Prostate gland (tissue), 2 donors: ENCODE data around the gene GPATCH2L. TPM values are rescaled to one million over a fixed set of nuclear protein-coding genes. Genes with fewer than 3 reads are reported as not detected.

Experiments
- DNase-seq: peaks from one replicate; pipeline ENCODE4 v3.0.0-alpha.2; 2019; ENCODE audit warnings: low spot score
- H3K27ac ChIP-seq, 2 donors: fragments of 200-600 bp; sonication (generic); 2 replicates each; pipeline ENCODE4 v1.5.1; 2017 to 2019
- H3K27me3 ChIP-seq: fragments of 200-600 bp; sonication (generic); replicated peaks from 2 replicates; pipeline ENCODE4 v1.5.1; 2019; ENCODE audit not compliant: insufficient read depth
- H3K36me3 ChIP-seq, 2 donors: fragments of 200-600 bp; sonication (generic); 1 replicate in 1 of 2; 2 replicates in 1 of 2; pipeline versions ENCODE4 v1.5.1 to v1.8.1; 2017 to 2019
- H3K4me1 ChIP-seq: fragments of 200-600 bp; sonication (generic); replicated peaks from 2 replicates; pipeline ENCODE4 v1.5.1; 2019
- H3K4me3 ChIP-seq, 2 donors: fragments of 200-600 bp; sonication (generic); 2 replicates each; pipeline ENCODE4 v1.5.1; 2017 to 2019
- H3K9me3 ChIP-seq: fragments of 200-600 bp; sonication (generic); 2 replicates; pipeline ENCODE4 v1.5.1; 2017
- CTCF ChIP-seq, 4 experiments: fragments of 200-600 bp in 2 of 4; fragments of 450-650 bp in 2 of 4; sonication (generic) in 2 of 4; IDR thresholded peaks; 1 replicate in 3 of 4; 2 replicates in 1 of 4; pipeline ENCODE4 v1.5.1; 2016 to 2019; ENCODE audit warnings: antibody characterized with exemption in 4 of 4, mild to moderate bottlenecking in 2 of 4, moderate library complexity in 2 of 4
- POLR2A ChIP-seq: fragments of 450-650 bp; IDR thresholded peaks from one replicate; pipeline ENCODE4 v1.6.1; 2016; ENCODE audit warnings: antibody characterized with exemption, mild to moderate bottlenecking
- POLR2AphosphoS5 ChIP-seq: sonication (generic); formaldehyde crosslinking; IDR thresholded peaks from one replicate; pipeline ENCODE4 v1.6.1; 2017; ENCODE audit warnings: antibody characterized with exemption
- whole genome bisulfite sequencing: methylation state at CpG from one replicate; pipeline ENCODE4 v1.1.5; 2018; 5-methylcytosine and 5-hydroxymethylcytosine counted together
- intact Hi-C: fragments of 100-400 bp; cut with DNase I; formaldehyde crosslinking; loops from one replicate; pipeline ENCODE4 v1.14.2; 2022
- total RNA-seq, 2 donors: library from RNA; depleted of rRNA; stranded (reverse); fragments of >200 nt; gene quantifications; one replicate each; pipeline ENCODE4 v1.1.0, GENCODE V29; 2016

The GPATCH2L gene
- total RNA-seq, 2 donors from 2014 or later = 39.0 to 60.3 TPM

DNA sequence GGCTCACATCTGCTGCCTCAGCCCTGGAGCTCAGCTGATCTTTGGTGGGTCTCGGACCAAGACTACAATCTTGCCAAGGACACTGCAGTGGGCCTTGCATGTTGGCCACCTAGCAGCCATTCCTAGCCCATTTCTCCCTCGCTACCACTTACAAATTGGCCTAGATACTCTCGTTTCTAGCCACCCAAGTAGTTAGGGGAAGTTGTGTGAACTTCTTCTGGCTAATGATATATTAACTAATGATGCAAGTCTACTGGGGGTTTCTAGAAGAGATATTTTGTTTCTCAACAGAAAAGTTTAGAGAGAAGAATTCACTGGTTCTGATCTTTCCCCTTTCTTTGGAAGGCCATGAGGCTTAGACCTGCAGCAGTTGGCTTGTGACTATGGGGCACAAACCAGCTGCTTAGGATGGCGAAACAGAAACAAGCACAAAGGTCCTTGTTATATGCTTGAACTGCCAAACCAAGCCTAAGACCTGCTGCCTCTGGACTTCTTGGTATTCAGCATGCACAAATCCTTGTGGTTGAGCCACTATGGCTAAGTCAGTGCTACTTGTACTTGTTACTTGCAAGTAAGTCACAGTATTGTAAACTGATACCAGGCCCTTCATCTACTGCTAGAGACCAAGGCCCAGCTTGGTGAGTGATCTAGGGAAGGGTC lies 30.5 kb upstream of the GPATCH2L start:
- Histone ChIP-seq H3K9me3 (no peaks in the 10 kb centered on the region), H3K4me3 (no peak overlapping the region), H3K27ac (no peak overlapping the region), H3K36me3 (no peaks in the 10 kb centered on the region), H3K27me3 (no peaks in the 10 kb centered on the region), H3K4me1 (no peaks in the 10 kb centered on the region)
- WGBS = 79% methylated on average over 4 of the region's 4 CpGs
- intact Hi-C loops = no loop called here
- no peak for DNase-seq
- no peak for TF ChIP-seq CTCF (IDR thresholded peaks at IDR 0.05)
- no peak for TF ChIP-seq POLR2A
- no peak for TF ChIP-seq POLR2AphosphoS5

GRCh38 chr14:76123426-76124225 lies 28.1 kb upstream of the GPATCH2L start:
- DNase-seq = no peak
- H3K4me3 ChIP-seq = no peak overlapping the region
- TF ChIP-seq POLR2AphosphoS5 (no peak), POLR2A (no peak)
- no peaks in the 10 kb centered on the region for H3K27me3 ChIP-seq
- intact Hi-C loops = no loop called here
- H3K27ac ChIP-seq = no peak overlapping the region
- H3K9me3 ChIP-seq = no peaks in the 10 kb centered on the region
- no peaks in the 10 kb centered on the region for H3K36me3 ChIP-seq
- WGBS = 75% methylated on average over 10 of the region's 10 CpGs
- H3K4me1 ChIP-seq = no peaks in the 10 kb centered on the region

DNA sequence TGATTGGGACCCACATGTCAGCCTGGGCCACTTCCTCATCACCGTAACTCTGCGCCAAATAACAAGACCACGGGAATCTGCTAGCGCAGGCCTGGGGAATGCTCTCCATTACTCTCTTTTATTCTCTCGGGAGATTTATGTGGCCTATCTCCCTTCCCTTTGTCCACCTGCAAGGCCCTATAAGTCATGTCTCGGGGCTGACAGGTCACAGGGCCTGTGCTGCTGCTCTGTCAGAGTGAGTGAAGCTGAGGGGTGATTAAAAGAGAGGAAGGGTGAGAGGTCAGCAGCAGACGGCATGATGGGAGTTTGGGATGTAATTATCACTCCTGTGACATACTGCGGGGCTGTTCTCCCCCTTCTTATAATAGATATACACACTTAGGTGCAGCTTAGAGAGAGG lies 26.2 kb upstream of the GPATCH2L start:
- TF ChIP-seq POLR2A = no peak
- no peak for TF ChIP-seq CTCF (IDR thresholded peaks at IDR 0.05)
- no peak for TF ChIP-seq POLR2AphosphoS5
- WGBS = 60% methylated on average over 8 of the region's 8 CpGs
- DNase-seq = no peak
- H3K4me3 ChIP-seq = no peak overlapping the region
- no peaks in the 10 kb centered on the region for H3K4me1 ChIP-seq
- intact Hi-C loops = no loop called here
- H3K36me3 ChIP-seq = no peaks in the 10 kb centered on the region
- no peaks in the 10 kb centered on the region for H3K27me3 ChIP-seq
- no peaks in the 10 kb centered on the region for H3K9me3 ChIP-seq
- H3K27ac ChIP-seq = no peak overlapping the region

DNA sequence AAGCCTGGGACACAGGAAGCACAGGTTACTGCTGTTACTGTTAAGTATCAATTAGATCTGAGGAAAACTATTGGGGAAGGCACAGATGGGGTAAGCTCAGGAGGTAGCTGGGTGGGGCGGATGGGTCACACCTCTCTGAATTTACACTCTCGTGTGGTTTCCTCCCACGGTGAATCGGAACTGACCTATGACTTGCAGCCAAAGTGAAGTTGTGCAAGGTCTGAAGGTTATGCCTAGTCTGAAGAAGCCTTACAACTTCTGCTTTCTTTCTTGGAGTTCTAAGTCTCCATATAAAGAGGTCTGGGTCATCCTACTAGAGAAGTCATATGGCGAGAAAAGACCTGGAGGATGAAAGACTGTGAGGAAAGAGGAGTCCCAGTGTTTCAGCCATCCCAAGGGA lies 25.6 kb upstream of the GPATCH2L start:
- 90% methylated on average over 5 of the region's 5 CpGs for WGBS
- Histone ChIP-seq H3K4me3 (no peak overlapping the region), H3K27me3 (no peaks in the 10 kb centered on the region), H3K9me3 (no peaks in the 10 kb centered on the region), H3K36me3 (no peaks in the 10 kb centered on the region), H3K27ac (no peak overlapping the region), H3K4me1 (no peaks in the 10 kb centered on the region)
- intact Hi-C loops = no loop called here
- no peak for DNase-seq
- no peak for TF ChIP-seq CTCF (IDR thresholded peaks at IDR 0.05)
- TF ChIP-seq POLR2AphosphoS5 = no peak

- H3K27ac ChIP-seq = no peak overlapping the region
- no peaks in the 10 kb centered on the region for H3K9me3 ChIP-seq
- no peaks in the 10 kb centered on the region for H3K27me3 ChIP-seq
- TF ChIP-seq CTCF (IDR thresholded peaks at IDR 0.05) (no peak), POLR2AphosphoS5 (no peak), POLR2A (no peak)
- no peak for DNase-seq
- H3K36me3 ChIP-seq = no peaks in the 10 kb centered on the region
- no peaks in the 10 kb centered on the region for H3K4me1 ChIP-seq
- intact Hi-C loops = no loop called here
- no peak overlapping the region for H3K4me3 ChIP-seq
- WGBS = 48% methylated on average over 3 of the region's 3 CpGs
Observed at GRCh38 chr14:76129851-76130576, 21.7 kb upstream of the GPATCH2L start.
